Measurements from ENCODE around the gene HOXA11.

Gene HOXA11

GRCh38 chr7:27158436-27159265 is 26.4 kb downstream of the HOXA11 start:
- no peak for DNase-seq (ENCODE audit: low read depth in 2 of 2)

- no peak for DNase-seq (ENCODE audit: low read depth in 2 of 2)
Observed at GRCh38 chr7:27157702-27158431, 27.2 kb downstream of the HOXA11 start.

- DNase-seq (ENCODE audit: low read depth in 2 of 2) = no peak
Observed at GRCh38 chr7:27156916-27157701, 27.9 kb downstream of the HOXA11 start.

DNA sequence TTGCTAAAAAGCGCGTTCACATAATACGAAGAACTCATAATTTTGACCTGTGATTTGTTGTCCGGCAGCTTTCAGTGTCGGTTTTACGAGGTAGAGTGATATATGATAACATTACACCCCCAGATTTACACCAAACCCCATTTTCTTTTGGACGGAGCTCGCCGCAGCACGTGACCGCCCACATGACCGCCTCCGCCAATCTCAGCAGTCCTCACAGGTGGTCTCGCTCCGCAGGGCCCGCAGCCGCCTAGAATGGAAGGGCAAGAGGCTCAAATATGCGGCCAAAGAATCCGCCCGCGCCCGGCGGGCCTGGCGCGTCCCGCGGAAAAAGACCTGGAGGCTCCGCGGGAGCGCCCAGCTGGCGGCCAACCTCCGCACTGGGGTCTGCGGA is 28.5 kb downstream of the HOXA11 start, which contains the start of gene HOXA7:
TSS of gene HOXA7 (minus strand) at position 168 of the 391 bp plus-strand sequence. CDS start at position 38, 130 bp downstream.
- no peak for DNase-seq (ENCODE audit: low read depth in 2 of 2)

DNA sequence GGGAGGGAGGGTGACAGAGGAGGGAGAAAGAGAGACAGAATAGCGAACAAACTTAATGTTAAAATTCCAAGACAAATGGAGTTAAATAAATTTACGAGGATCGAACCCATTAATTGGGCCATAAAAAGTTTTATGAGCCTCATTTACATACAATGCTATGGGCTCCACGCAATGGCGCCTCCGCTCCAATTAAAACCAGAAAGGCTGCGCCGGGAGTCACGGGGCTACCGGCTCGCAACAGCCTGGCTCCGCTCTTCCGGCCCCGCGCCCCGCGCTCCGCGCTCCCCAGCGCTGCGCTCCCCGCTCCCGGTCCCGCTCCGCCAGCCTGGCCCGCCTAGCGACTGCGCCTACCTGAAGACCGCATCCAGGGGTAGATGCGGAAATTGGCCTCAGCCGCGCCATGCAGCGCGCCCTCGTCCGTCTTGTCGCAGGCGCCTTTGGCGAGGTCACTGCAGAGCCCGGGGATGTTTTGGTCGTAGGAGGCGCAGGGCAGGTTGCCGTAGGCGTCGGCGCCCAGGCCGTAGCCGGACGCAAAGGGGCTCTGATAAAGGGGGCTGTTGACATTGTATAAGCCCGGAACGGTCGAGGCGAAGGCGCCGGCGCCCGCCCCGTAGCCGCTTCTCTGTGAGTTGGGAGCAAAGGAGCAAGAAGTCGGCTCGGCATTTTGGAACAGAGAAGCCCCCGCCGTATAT is 29.1 kb downstream of the HOXA11 start:
- no peak for DNase-seq (ENCODE audit: low read depth in 2 of 2)

DNA sequence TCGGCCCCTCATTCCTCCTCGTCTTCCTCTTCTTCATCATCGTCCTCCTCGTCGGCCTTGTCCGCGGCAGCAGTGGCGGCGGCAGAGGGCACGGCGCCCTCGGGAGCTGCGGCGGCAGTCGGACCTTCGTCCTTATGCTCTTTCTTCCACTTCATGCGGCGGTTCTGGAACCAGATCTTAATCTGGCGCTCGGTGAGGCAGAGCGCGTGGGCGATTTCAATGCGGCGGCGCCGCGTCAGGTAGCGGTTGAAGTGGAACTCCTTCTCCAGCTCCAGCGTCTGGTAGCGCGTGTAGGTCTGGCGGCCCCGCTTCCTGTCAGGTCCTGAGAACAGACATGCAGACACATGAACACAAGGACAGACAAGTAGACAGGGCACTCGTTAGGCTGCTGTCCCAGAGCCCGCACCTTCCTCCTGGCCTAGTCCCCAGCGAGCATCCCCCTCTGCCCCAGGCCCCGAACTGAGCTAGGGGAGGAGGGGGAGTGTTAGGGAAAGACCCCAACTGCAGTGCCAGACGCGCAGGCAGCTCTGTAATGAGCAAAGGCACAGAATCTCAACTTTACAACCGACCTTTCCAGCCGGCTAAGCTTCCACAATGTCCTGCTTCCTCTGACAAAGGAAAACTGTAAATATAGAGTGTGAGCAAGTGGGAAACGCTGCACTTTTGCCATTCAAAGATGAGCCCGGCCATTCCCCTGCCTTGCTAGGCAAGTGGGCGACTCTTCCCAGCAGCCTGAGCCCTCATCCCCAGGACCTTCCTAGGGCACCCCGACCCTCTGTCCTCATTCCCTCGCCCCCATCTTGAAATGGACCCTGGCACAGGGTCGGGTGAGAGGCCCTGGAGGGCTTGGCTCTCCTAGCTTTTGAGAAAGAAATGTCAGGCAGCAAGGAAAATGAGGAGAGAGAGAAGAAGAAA is 29.9 kb downstream of the HOXA11 start:
- no peak for DNase-seq (ENCODE audit: low read depth in 2 of 2)

- no peak for DNase-seq (ENCODE audit: low read depth in 2 of 2)
Observed at GRCh38 chr7:27154369-27154768, 30.7 kb downstream of the HOXA11 start.

DNA sequence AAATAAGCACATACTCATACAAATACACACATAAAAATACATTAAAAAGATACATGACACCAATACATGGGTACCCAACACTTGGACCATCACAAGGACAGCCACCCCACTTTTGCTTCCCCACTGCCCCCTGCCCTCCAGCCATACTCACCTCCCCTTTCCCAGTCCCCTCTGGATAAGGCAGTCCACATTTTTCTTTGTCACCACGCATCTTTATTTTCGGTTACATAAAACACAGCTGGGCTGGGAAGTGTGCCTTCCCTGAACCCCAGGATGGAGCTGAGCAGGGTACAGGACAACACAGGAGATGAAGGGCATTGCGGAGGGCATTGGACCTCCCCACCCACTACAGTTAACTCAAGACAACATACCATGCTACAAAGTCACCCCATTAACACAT is 31.5 kb downstream of the HOXA11 start:
- DNase-seq (ENCODE audit: low read depth in 2 of 2) = no peak

- DNase-seq (ENCODE audit: low read depth in 2 of 2) = no peak
Observed at GRCh38 chr7:27152816-27153442, 32.1 kb downstream of the HOXA11 start.

- no peak for DNase-seq (ENCODE audit: low read depth in 2 of 2)
Observed at GRCh38 chr7:27151931-27152815, 32.9 kb downstream of the HOXA11 start, which contains the start of gene HOXA3. HOXA3 (minus strand) TSS chr7:27152583; CDS start chr7:27110640, 41,943 bp downstream.

GRCh38 chr7:27151341-27151930 is 33.6 kb downstream of the HOXA11 start:
- DNase-seq (ENCODE audit: low read depth in 2 of 2) = no peak

DNA sequence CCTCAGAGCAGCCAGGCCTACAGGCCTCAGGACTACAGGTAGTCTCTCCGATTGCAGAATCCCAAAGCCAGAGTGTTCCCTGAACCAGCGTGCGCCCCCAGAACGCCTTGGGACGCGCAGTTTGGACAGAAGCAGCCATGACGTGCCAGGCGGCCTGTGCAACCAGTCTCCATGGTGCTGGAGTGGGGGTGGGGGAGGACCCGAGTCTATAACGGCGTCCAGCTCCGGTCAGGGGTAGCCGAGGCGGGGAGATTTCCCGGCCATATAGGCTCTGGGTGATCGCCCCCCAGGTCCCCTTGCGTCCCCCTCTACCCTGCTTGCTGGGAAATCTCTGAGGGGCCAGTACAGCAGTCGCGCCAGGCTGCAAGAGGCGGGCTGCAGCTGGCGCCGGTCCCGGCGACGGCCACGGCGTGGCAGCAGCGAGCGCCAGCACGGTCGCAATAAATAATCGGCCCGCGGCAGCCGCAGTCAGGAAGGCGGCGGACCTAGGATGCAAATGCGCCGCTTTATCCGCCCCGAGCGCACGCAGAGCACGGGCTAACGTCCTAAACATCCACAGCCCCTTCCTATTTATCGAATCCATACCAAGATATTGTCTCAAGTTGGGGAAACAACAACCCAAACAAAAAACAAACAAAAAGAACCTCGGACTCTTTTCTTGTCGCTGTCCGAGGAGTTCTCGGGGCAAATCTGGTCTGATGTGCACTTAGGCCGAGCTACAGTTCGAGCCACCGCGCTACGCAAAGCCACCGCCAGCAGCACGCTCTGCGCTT is 34.3 kb downstream of the HOXA11 start:
- DNase-seq (ENCODE audit: low read depth in 2 of 2) = no peak

DNA sequence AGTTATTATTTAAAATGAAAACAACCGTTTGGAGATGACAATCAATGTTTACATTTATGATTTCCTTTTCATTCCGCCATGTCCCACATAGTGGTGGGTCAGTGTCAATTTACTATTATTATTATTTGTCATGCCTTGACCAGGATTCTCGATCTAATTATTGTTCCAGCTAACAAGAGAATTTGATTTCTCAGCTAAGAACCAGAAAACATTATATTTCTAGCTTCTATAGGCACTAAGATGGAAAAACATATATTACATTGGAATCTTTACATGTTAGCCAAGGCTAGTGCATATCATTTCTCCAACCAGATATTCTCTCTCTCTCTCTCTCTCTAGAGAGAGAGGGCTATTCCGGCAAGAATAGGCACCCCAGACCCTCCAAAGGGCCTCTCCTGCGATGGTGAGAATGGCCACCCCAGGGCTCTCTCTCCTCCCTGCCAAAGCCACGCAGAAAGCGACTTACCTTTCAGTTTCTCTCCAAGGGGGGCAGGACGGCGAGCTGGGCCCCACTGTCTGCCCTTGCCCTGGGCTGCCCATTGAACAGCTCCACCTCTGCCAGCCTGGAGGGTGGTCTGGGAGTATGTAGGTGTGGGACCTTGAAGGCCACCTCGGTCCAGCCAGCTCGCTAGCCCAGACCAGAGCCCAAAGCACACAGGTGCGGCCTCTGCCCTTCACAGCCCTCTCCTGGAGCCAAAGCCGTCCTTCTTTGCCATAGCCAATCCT is 35.0 kb downstream of the HOXA11 start:
- no peak for DNase-seq (ENCODE audit: low read depth in 2 of 2)

GRCh38 chr7:27148756-27149641 is 36.0 kb downstream of the HOXA11 start:
- DNase-seq (ENCODE audit: low read depth in 2 of 2) = no peak

- no peak for DNase-seq (ENCODE audit: low read depth in 2 of 2)
Observed at GRCh38 chr7:27148031-27148755, 36.8 kb downstream of the HOXA11 start.
